Adrenal gland (tissue), 5 donors: ENCODE measurements around the gene OR10J5.

Source experiments
- CTCF ChIP-seq, 6 experiments: fragments of 450-650 bp in 4 of 6; fragments of 200-600 bp in 2 of 6; sonication (generic) in 1 of 6; IDR thresholded peaks; 1 replicate in 5 of 6; 2 replicates in 1 of 6; pipeline versions ENCODE4 v1.5.1 to v1.8.0; 2016 to 2021; ENCODE audit warnings: antibody characterized with exemption in 6 of 6, mild to moderate bottlenecking in 2 of 6, moderate library complexity in 1 of 6
- POLR2A ChIP-seq, 2 donors: fragments of 450-650 bp; IDR thresholded peaks; one replicate each; pipeline ENCODE4 v1.6.1; 2017; ENCODE audit warnings: antibody characterized with exemption in 2 of 2, mild to moderate bottlenecking in 2 of 2, moderate library complexity in 1 of 2
- donor health status: DM: no; HTN: no; CAD: no.

- TF ChIP-seq POLR2A (IDR thresholded peaks at IDR 0.05), result no peak
- TF ChIP-seq CTCF (IDR thresholded peaks at IDR 0.05), result no peak
Observed at GRCh38 chr1:159532922-159533321, 2.9 kb downstream of the OR10J5 start.
